Activated CD4-positive, alpha-beta T cell treated with anti-CD3 and anti-CD28 coated beads, Interleukin-2, amount 50 U/mL, for 1 hour (primary cell): ENCODE results near the gene CDKL2.

Experiments used
- DNase-seq: peaks from one replicate; pipeline ENCODE4 v3.0.0-alpha.2; 2020

The CDKL2 gene

GRCh38 chr4:75637827-75638226 is 7.5 kb upstream of the CDKL2 start:
- DNase-seq = no peak

GRCh38 chr4:75637176-75637575 is 6.8 kb upstream of the CDKL2 start:
- no peak for DNase-seq

GRCh38 chr4:75634951-75635350 is 4.6 kb upstream of the CDKL2 start:
- DNase-seq = no peak

DNA sequence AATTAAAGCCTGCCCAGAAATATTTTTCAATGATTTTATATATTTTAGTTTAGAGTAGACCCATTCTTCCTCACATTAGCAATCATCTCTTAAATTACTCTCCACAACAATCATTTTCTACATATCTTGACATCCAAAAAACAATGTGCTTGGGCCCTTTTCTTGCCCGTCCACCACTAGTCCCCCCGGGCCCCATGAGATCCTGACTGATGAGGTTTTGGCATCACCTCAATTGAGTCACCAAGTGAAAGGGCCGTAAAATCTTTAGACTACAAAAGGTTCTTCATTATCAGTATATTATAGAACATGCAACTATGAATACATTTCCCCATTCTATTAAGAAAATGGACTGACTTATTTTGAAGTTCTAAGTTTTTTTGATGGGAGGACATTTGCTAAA is 4.0 kb upstream of the CDKL2 start:
- no peak for DNase-seq

DNA sequence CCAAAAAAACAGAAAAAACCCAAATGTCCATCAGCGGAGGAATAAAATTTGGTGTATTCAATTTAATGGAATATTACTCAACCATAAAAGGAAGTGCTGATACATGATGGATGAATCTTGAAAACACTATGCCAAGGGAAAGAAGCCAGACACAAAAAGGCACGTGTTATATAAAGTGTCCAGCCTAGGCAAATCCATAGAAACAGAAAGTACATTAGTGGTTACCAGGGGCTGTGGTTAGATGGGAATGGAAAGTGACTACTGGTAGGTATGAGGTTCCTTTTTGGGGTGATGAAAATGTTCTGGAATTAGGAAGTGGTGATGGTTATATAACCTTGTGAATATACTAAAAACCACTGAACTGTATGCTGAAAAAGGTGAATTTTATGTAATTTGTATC is 3.5 kb upstream of the CDKL2 start:
- DNase-seq = no peak

GRCh38 chr4:75630937-75631329 is 605 bp upstream of the CDKL2 start:
- DNase-seq = no peak

- DNase-seq = no peak
These were observed 1.1 kb downstream of the CDKL2 start for GRCh38 chr4:75629239-75629638.

DNA sequence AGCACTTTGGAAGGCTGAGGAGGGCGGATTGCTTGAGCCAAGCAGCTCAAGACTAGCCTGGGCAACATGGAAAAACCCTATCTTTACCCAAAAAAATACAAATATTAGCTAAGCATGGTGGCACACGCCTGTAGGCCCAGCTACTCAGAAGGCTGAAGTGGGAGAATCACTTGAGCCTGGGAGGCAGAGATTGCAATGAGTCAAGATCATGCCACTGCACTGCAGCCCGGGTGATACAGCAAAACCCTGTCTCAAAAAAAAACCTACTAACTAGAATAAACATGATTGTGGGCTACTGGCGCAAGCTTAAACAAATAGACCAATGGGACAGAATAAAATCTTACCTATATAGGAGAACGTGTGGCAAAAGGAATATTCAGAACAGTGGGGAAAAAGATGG is 7.3 kb downstream of the CDKL2 start:
- no peak for DNase-seq

DNA sequence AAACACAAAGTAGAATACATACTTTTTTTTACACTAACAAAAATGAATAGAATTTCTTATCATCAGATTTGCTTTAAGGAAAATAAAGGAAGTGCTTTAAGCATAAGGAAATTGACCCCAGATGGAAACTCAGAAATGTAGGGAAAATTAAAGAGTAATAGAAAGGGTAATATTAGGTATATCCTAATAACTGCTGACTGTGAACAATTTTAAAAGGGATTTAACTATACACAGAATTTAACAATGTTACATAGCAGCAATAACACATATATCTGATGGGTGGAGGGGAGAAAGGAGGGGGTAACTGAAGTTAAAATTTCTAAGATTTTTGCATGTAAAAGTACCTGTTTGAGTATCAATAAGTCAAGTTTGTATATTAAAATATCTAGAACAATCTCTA is 8.6 kb downstream of the CDKL2 start:
- no peak for DNase-seq

DNA sequence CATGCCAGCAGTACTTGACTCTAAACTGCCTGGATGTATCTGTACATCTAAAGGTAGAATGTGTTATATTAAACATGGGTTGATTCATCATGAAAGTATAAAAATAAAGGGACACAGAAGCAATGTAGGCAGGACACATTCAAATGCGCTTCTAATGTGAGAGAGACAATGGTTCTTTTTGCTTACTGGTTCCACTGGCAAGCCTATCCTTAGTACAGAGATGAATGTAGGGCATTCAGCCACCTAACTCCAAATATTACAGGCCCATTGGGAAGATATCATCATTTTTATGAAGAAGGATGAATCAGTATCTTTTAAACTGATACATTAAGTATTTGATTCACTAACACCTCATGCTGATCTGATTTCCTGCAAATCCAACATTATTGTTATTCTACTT is 18.0 kb downstream of the CDKL2 start:
- no peak for DNase-seq

GRCh38 chr4:75605928-75606327 is 24.4 kb downstream of the CDKL2 start:
- no peak for DNase-seq

- DNase-seq = no peak
These were observed 30.7 kb downstream of the CDKL2 start for GRCh38 chr4:75599647-75600046.

DNA sequence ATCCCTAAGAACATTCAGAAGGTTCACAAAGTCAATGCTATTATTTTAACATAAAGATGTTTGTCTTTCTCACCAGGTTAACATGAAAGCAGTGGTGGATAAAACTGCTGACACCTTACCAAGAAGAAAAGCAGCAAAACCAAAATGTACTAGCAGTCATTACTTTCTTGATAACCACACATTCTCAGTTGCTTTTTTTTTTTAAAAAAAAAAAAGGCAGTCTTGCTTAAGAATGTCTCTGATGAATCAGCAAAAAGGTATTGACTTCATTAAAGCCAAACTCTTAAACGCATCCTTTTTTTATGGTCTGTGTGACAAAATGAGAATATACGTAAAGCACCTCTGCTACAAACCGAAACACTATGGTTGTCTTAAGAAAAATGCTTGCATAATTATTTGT is 31.9 kb downstream of the CDKL2 start:
- no peak for DNase-seq

GRCh38 chr4:75596061-75596460 is 34.3 kb downstream of the CDKL2 start:
- no peak for DNase-seq

GRCh38 chr4:75593393-75593792 is 36.9 kb downstream of the CDKL2 start:
- no peak for DNase-seq

DNA sequence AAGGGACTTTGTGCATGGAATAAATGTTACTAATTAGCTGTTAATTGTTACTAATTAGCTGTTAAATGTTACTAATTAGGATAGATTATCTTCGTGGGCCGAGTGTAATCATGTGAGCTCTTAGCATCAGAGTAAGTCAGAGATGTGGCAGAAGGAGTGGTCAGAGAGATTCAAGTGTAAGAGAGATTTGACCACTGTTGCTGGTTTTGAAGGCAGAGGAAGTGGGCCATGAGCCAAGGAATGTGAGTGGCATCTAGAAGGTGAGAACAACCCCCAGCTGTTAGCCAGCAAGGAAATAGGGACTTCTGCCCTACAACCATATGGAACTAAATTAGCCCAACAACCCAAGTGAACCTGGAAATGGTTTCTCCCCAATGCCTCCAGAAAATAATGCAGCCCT is 46.3 kb downstream of the CDKL2 start:
- DNase-seq = no peak

DNA sequence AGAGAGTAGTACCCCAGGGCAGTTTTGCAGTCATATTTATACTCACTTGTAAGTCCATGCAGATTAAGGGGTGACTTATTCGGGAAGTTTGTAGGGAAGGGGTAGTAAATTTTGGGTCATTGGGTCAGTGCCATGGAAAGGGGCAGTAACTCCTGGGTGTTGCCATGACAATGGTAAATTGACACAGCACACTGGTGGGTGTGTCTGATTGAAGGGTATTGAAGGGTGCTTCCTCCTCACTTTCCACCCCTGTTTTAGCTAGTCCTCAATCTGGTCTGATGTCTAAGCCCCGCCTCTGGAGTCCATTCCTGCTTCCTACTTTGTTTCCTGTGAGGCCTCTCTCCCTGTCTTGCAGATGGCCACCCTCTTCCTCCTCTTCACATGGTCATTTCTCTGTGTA is 62.6 kb downstream of the CDKL2 start:
- no peak for DNase-seq

GRCh38 chr4:75566911-75567310 is 63.4 kb downstream of the CDKL2 start:
- DNase-seq = no peak

DNA sequence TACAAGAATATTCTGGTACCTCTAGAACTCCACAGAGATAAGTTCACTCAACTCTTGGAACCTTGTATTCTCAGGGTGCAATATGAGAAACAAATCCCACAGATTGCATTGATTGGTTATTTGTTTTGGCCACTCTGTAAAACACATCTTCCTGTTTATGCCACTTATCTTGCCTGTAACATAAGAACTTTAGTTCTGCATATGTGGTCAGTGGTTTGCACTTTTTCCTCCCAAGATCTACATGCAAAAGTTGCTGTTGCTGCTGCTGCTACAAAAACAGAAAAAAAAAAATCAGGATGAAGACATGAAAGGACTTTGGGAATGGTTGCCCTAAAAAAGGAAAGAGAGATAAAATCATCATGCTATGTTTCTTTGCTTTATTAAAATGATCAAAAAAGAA is 64.8 kb downstream of the CDKL2 start:
- no peak for DNase-seq

GRCh38 chr4:75564023-75564422 is 66.3 kb downstream of the CDKL2 start:
- no peak for DNase-seq

GRCh38 chr4:75561789-75562188 is 68.5 kb downstream of the CDKL2 start:
- no peak for DNase-seq

DNA sequence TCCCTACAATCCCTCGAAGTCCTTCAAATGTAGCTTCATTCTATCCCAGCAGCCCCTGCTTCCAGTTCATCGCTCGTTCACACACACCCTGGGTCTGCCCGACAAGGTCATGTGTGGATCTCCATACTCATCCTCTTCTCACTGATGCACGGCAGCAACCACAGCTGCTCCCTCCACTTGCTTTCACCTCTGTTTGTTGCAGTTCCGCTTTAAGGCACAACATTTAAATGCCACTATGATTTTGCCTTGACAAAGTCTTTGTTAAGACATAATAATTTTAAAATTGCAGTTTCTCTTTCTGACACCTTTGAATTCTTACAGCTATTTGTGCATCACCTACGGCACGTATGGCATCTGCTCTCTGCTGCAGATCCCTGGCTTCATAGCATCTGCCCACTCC is 72.6 kb downstream of the CDKL2 start:
- DNase-seq = no peak

- DNase-seq = no peak
These were observed 74.8 kb downstream of the CDKL2 start, which contains the start of gene ODAPH for GRCh38 chr4:75555294-75556164. ODAPH (plus strand) TSS chr4:75556066; CDS start chr4:75556083, 17 bp downstream.

DNA sequence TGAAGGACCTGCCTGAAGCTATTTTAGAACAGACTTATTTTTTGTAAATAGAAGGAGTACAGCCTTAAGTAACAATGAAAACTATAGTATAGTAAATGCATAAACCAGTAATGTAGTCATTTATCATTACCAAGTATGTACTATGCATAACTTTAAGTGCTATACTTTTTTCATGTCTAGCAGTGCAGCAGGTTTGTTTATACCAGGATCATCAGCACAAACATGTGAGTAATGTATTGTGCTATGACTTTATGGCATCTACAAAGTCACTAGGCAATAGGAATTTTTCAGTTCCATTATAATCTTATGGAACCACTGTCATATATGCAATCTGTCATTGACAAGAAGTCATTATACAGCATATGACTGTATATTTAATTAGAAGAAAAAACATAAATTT is 77.9 kb downstream of the CDKL2 start:
- DNase-seq = no peak

DNA sequence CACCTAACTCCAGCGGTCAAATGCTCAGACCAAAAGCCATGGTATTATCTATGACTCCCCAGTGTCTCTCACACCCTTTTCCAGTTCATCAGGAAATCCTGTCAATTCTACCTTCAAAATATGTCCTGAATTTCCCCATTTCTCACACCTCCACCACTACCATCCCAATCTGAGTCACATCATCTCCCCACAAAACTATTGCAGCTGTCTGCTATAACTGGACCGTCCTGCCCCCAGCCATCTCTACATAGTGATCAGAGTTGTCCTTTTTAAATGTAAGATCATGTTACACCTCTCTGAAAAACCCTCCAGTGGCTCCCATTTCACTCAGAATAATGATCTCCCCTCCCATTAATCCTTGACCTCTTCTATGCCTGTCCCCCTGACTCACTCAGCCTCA is 81.3 kb downstream of the CDKL2 start:
- no peak for DNase-seq
